Testis (tissue), 3 donors: Measurements from ENCODE around the gene DLAT. TPM values are rescaled to one million over a fixed set of nuclear protein-coding genes. Genes with fewer than 3 reads are reported as not detected.

Experiments
- DNase-seq: peaks from one replicate; pipeline ENCODE4 v3.0.0-alpha.2; 2019
- H3K27ac ChIP-seq, 2 donors: fragments of 200-600 bp; sonication (generic); one replicate each; pipeline ENCODE4 v1.5.1; 2019
- H3K27me3 ChIP-seq: fragments of 200-600 bp; sonication (generic); one replicate; pipeline ENCODE4 v1.5.1; 2019
- H3K36me3 ChIP-seq: fragments of 200-600 bp; sonication (generic); one replicate; pipeline ENCODE4 v1.5.1; 2017; ENCODE audit warnings: low read depth; ENCODE audit errors: missing control alignments
- H3K4me1 ChIP-seq: fragments of 200-600 bp; sonication (generic); one replicate; pipeline ENCODE4 v1.5.1; 2019
- H3K4me3 ChIP-seq, 2 donors: fragments of 200-600 bp; sonication (generic); one replicate each; pipeline ENCODE4 v1.5.1; 2017 to 2019
- H3K9me3 ChIP-seq: fragments of 200-600 bp; sonication (generic); one replicate; pipeline ENCODE4 v1.5.1; 2017
- POLR2A ChIP-seq: fragments of 450-650 bp; IDR thresholded peaks from one replicate; pipeline ENCODE4 v1.6.1; 2017; ENCODE audit warnings: antibody characterized with exemption, mild to moderate bottlenecking, moderate library complexity
- WGBS, 2 donors: methylation state at CpG; one replicate each; pipeline ENCODE4 v1.1.5; 2018; 5-methylcytosine and 5-hydroxymethylcytosine counted together
- intact Hi-C: fragments of 100-400 bp; cut with DNase I; formaldehyde crosslinking; loops from one replicate; pipeline ENCODE4 v1.15.1; 2023; ENCODE audit warnings: low total_unique reads
- polyA plus RNA-seq: library from polyadenylated mRNA; stranded (reverse); fragments of 350-450 nt; fragmentation: Illumina TruSeq; extraction: RNeasy Lipid Tissue Mini Kit (QIAGEN cat#74804); gene quantifications from one replicate; pipeline ENCODE4 v1.2.3, GENCODE V29; 2014; ENCODE audit warnings: low read depth, low replicate concordance; ENCODE audit not compliant: insufficient read depth
- total RNA-seq, 2 donors: library from RNA; depleted of rRNA; stranded (reverse); fragments of >200 nt; gene quantifications; one replicate each; pipeline ENCODE4 v1.2.3, GENCODE V29; 2016
- TF ChIP-seq, protein P1 (sequence below), 3 experiments: fragments of 450-650 bp in 2 of 3; fragments of 200-600 bp in 1 of 3; sonication (generic) in 1 of 3; IDR thresholded peaks; one replicate each; pipeline ENCODE4 v1.5.1; 2016 to 2019; ENCODE audit warnings: antibody characterized with exemption in 3 of 3, mild to moderate bottlenecking in 2 of 3, moderate library complexity in 1 of 3

Gene DLAT
- total and polyA plus RNA-seq, 3 donors from 2014 or later: 20.9 to 23.2 (median 21.9) TPM

DNA sequence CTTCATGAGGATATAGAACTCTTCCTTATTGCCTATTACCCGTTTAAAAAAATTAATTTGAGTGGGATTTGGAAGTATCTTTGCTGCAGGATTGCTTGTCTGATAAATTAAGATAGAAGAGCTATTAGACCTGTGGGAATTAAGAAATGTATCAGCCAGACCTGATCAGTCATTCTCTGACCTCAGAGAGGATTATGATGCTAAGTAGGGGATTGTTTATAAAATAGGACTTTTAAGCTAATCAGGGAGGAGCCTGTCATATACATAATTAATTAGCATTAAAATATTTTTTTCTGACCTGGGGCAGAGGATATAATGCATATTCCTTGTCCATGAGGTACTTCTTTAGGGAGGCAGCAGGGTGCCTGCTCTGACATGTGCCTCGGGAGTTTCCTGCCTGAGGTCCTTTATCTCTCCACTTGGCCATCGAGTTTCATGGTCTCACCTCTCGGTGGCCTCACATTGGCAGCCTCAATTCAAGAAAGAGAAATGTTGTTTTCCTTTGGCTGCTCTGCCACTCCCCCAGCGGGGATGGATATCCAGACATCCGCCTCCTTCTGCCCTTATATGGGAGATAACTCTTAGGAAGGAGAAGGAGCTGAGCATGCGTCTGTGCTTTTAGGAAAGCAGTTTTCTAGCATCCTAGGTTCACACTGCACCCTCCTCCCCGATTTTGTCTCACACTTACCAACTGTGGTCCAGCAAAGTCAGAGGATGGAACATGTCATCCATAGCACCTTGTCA is 47.0 kb upstream of the DLAT start:
- intact Hi-C loops: loop anchor here (5.0 kb wide), 1 partner anchor 41 kb away; the partner anchor contains the start of gene DIXDC1
- H3K27ac ChIP-seq: peak overlapping the region; percentile 76 to 88
- no peaks in the 10 kb centered on the region for H3K4me1 ChIP-seq
- no peaks in the 10 kb centered on the region for H3K36me3 ChIP-seq
- no peaks in the 10 kb centered on the region for H3K27me3 ChIP-seq
- WGBS, 2 donors: 11 to 16% methylated on average over 8 of the region's 8 CpGs
- TF ChIP-seq, protein P1, sequence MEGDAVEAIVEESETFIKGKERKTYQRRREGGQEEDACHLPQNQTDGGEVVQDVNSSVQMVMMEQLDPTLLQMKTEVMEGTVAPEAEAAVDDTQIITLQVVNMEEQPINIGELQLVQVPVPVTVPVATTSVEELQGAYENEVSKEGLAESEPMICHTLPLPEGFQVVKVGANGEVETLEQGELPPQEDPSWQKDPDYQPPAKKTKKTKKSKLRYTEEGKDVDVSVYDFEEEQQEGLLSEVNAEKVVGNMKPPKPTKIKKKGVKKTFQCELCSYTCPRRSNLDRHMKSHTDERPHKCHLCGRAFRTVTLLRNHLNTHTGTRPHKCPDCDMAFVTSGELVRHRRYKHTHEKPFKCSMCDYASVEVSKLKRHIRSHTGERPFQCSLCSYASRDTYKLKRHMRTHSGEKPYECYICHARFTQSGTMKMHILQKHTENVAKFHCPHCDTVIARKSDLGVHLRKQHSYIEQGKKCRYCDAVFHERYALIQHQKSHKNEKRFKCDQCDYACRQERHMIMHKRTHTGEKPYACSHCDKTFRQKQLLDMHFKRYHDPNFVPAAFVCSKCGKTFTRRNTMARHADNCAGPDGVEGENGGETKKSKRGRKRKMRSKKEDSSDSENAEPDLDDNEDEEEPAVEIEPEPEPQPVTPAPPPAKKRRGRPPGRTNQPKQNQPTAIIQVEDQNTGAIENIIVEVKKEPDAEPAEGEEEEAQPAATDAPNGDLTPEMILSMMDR (IDR thresholded peaks at IDR 0.05): peak in 1 of 3 experiments; percentile 9
- no peak for TF ChIP-seq POLR2A
- DNase-seq: peak; percentile 83
- peak overlapping the region; percentile 63 to 67 for H3K4me3 ChIP-seq
- no peaks in the 10 kb centered on the region for H3K9me3 ChIP-seq

DNA sequence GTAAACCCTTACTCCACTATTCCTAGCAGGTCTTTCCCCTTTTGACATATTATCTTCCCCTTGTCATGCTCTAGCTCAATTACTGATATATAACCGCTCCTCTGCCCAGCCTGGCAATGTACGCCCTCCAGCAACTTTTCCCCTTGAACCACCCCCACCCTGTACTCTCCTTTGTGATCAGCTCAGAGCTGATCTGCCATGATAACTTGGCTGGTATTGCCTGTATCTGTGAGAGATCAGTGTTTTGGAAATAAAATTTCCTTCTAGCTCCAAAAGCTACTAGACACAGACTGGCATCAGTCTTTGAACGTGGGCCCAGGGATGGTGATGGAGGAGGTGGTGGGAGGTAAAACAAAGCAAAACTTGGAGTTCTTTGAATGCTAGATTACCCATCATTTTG is 45.1 kb upstream of the DLAT start:
- Histone ChIP-seq H3K4me1 (no peaks in the 10 kb centered on the region), H3K36me3 (no peaks in the 10 kb centered on the region), H3K27ac (no peak overlapping the region), H3K9me3 (no peaks in the 10 kb centered on the region), H3K4me3 (no peak overlapping the region), H3K27me3 (no peaks in the 10 kb centered on the region)
- intact Hi-C loops: no loop called here
- WGBS, 2 donors: 90 to 91% methylated on average over 3 of the region's 3 CpGs
- no peak for DNase-seq
- TF ChIP-seq, protein P1 (IDR thresholded peaks at IDR 0.05): no peak
- no peak for TF ChIP-seq POLR2A

DNA sequence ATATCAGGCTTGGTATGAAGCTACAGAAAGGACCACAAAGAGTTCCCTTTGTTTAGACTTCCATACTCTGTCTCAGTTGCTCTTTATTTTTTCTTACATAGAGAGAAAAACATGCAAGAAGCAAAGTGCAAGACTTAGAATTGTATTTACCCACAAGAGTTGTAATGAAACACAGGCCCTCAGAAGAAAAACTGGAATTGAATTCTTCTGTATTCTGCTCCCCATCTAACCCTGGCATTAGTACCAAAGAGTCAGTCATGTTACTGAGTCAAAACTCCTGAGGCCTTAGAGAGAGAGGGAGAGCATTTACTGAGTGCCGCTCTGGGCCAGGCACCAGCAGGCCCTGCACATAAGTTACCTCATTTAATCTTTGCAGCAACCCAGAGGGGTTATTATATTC is 43.9 kb upstream of the DLAT start:
- no peaks in the 10 kb centered on the region for H3K36me3 ChIP-seq
- intact Hi-C loops: no loop called here
- TF ChIP-seq, protein P1 (IDR thresholded peaks at IDR 0.05): no peak
- TF ChIP-seq POLR2A: no peak
- H3K27ac ChIP-seq: no peak overlapping the region
- no peaks in the 10 kb centered on the region for H3K9me3 ChIP-seq
- H3K4me3 ChIP-seq: no peak overlapping the region
- no peak for DNase-seq
- no peaks in the 10 kb centered on the region for H3K4me1 ChIP-seq
- 80 to 96% methylated on average over 1 of the region's 1 CpG for WGBS, 2 donors
- no peaks in the 10 kb centered on the region for H3K27me3 ChIP-seq

DNA sequence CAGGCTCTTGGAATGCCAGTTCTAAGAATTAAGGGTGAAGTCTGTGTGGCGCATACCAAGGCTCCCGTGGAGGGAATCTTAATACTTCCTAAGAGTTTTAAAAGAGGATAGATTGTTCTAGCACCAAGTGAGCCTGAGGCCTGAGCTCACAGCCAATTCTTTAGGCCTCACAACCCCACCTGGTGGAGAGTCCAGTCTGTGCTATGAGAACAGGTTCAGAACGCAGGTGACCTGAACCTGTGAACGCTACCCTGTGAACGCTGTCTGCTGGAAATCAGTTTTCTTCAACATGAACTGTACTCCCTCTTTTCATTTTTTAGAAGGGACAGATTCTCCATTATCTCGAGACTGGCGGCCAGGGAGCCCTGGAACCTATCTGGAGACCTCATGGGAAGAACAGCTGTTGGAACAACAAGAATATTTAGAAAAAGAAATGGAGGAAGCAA is 43.2 kb upstream of the DLAT start:
- H3K4me3 ChIP-seq: no peak overlapping the region
- intact Hi-C loops: no loop called here
- no peak overlapping the region for H3K27ac ChIP-seq
- no peaks in the 10 kb centered on the region for H3K27me3 ChIP-seq
- 37 to 43% methylated on average over 7 of the region's 7 CpGs for WGBS, 2 donors
- no peaks in the 10 kb centered on the region for H3K36me3 ChIP-seq
- peak; percentile 79 for DNase-seq
- H3K9me3 ChIP-seq: no peaks in the 10 kb centered on the region
- TF ChIP-seq POLR2A: no peak
- TF ChIP-seq, protein P1 (IDR thresholded peaks at IDR 0.05): peak; percentile 33 to 53 (median 41)
- no peaks in the 10 kb centered on the region for H3K4me1 ChIP-seq
